Hematopoietic multipotent progenitor cell treated with erythropoietin and hydrocortisone succinate and interleukin-3 and kit ligand, for 8 days (in vitro differentiated cells): ENCODE results near the gene EYS.
"Not testable (repeated sequence)": the region's sequence is repeated elsewhere in the genome, so short reads cannot be mapped to it uniquely, and the experiment has no call there.

Experiments used
- DNase-seq: peaks from one replicate; pipeline ENCODE4 v3.0.0-alpha.2; 2015

Gene EYS

GRCh38 chr6:63800386-63800785, 1906.6 kb downstream of the EYS start:
- not testable (repeated sequence) for DNase-seq

GRCh38 chr6:63799813-63800212, 1907.2 kb downstream of the EYS start:
- no peak for DNase-seq

DNA sequence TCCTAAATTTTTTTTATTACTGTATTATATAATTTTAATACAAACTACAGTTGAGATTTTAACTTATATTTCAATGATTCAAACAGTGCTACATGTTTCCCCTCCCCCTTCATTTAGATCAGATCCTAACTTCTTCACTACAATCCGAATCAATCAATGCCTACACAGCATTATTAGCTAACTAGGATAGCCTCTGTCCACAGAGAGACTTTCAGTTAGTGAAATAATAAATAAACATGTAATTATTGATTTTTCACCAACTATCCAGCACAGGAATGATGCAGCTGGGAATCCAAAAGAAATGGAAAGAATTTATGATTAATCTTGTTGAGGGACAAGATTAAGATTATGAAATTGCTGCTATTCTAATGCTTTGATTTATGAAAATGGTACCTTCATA, 1907.7 kb downstream of the EYS start:
- DNase-seq, result no peak

DNA sequence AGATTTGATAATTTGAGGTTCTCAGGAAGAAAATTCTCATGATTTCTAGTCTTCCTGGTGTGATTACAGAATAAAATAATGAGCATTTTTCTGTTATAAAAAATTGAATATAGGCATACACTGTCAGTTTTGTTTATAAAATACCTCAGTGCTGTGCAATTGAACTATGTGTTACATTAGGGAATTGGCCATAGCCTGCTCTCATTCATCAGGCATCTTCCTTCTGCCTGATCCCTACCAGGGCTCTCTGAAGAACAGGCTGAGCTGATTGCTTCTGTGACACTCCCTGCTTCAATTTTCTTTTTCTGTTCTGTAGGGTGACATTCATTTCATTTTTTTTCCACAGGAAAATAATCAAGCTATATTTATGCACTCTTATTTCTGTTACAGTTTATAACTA, 1908.6 kb downstream of the EYS start:
- DNase-seq, result no peak

GRCh38 chr6:63797721-63798120, 1909.3 kb downstream of the EYS start:
- DNase-seq, result no peak

- no peak for DNase-seq
Observed at GRCh38 chr6:63795826-63796225, 1911.2 kb downstream of the EYS start.

DNA sequence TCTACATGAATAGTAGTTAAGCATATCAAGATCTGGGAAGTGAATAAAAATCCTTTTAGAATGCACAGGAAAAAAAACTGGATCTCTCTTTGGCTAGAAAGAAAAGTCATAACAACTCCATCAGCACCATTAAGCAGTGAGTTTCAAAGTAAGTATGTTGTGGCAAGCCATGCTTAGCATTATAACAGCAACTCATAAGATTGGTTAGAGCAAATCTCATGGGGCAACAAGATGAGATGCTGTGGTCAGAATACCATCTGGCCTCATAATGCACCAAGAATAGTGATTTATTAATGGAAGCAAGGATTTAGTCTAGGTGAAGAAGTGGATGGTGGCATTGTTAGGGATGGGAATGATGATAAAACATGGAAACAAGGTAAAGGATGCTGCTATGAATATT, 1912.0 kb downstream of the EYS start:
- no peak for DNase-seq

DNA sequence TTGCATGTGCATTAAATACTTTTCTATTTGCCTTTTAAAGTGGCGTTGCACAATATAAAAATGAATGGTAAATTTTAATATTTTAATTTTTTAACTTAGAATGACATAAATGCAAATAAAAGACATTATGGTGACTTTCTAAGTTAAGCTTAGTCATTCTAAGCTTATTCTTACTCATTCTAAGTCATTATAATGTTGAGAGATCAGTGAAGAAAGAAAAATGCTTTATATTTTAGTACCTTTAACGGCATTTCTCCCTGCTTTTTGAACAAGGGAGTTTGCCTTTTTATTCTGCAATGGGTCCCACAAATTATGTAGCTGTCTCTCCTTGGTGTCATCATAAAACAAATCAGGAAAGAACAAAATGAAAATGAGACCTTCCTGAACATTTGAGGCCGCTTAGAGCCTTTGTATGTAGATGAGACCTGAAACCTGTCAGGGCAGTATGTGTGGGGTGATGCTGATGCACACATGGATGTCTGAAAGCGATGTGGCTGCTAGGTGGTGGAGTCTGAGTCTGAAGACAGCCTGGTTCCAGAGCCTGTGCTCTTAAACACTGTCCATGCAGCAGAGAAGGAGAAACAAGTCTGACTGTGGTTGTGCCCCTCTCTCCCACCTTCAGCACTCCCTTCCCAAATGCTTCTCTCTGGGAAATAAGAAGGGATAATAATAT, 1913.4 kb downstream of the EYS start:
- no peak for DNase-seq

DNA sequence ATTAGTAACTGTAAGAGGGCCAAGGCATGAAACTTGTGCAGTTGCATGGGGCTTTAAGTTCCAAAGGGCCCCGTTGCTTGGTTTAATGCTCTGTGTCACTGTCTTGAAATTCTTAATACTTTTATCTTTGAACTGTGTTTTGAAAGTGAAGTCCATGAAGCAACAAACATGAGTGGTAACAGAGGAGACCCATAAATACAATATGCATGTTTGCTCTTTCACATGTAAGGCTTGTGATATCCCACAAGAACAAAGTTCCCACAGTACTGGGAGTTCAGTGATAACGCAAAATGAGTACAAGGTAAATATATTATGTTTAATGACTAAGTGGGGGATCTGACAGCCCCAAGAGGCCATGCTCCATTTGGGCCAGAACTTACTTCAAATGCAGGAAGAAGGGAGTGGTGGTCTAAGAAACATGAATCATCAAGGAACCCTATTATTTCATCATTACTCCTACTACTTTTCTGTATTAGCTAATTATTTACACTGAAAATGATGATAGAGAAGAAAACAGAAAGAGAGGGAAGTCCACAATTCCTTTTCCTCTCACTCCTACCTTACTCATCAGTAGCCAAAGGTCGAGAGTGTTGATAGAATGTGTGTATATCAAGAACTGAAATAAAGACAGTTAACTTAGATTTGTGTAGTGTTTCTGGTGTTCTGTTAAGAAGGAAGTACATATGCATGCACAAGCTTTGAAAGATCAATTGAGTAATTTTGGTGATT, 1914.1 kb downstream of the EYS start:
- DNase-seq, result no peak

GRCh38 chr6:63790334-63790733, 1916.7 kb downstream of the EYS start:
- no peak for DNase-seq

DNA sequence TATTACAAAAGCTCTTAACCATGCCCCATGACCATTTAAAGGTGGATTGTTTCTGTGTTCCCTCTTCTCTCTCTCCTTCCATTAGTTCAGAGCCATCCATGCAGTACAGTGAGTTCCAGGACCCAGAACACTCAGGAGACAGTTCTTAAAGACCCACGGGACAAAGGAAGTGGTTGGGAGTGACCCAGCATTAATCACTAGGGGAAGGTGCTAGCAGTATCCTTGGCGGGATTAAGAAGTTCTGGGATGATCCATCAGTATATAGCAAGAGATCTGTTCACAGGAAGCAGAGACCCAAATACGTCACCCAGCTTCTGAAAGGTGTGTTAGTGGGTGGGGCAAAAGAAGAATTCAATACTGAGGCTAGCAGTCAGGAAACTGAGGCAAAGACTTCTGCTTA, 1917.3 kb downstream of the EYS start:
- no peak for DNase-seq

- DNase-seq, result no peak
Observed at GRCh38 chr6:63788569-63788968, 1918.5 kb downstream of the EYS start.

- no peak for DNase-seq
Observed at GRCh38 chr6:63787021-63787420, 1920.0 kb downstream of the EYS start.

DNA sequence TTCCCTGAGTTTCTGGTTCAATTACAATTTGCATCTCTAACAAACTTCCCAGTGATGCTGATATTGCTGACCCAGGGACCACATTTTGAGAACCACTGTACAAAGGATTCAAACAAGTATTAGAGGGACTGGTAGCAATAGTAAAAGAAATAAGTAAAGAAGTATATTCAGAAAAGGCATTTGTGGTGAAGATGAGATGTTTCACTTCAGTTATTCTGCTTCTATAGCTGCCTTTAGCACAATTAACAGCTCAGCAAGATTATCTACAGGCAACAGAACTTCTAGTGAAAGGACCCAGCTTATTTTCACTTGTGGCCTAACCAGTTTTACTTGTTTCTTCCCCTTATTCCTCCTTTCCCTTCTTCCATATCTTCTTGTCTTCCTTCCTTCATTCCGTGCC, 1922.0 kb downstream of the EYS start:
- DNase-seq, result no peak

DNA sequence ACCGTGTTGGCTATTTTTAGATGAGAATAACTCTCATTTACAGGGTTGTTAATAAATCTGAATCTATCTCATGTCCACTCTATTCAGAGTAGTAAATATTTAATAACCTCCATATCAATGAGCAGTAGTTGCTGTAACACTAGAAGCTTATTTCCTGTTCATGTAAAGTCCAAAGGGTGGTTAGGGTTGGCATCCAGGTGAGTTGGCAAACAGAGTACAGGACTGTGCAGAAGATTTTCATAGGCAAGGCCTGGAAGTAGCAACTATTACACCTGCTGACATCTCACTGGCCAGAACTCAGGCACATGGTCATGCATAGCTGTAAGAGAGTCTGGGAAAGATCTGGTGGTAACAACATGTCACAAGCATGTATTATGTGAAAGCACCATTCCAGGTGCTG, 1923.9 kb downstream of the EYS start:
- DNase-seq, result no peak

DNA sequence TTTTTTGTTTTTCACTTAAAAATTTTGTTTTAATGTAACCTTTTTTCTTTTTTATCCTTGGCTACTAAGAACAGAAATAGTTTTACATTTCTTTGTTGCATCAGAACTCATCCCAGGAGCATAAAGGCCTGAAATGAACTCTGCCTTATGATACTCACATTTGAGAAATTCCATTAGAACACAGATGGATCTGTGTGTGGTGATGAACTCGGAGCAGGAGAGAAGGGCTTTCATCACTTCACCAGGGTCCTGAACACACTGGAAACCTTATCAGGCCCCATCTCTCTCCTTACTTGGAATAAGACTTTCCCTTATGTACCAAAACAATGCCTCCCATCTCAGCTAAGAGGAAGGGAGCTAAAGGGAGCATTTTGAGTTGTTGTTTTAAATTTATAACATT, 1932.1 kb downstream of the EYS start:
- no peak for DNase-seq

GRCh38 chr6:63773200-63773599, 1933.8 kb downstream of the EYS start:
- no peak for DNase-seq

DNA sequence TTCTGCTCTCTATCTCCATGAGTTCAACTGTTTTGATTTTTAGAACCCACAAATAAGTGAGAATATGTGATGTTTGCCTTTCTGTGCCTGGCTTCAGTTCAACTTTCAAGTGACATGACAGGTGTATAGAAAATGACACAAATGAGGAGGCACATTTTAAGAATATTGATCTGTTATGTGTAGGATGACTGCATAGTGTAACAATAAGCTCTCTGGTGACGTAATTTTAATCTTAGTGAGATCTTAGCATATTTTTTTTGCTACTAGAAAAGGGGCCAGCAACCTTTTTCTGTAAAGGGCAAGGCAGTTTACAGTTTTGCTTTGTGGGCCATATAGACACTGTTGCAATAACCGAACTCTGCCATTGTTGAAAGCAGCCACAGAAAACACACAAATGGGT, 1941.2 kb downstream of the EYS start:
- DNase-seq, result no peak

- peak; percentile 70 for DNase-seq
Observed at GRCh38 chr6:63764318-63764916, 1942.6 kb downstream of the EYS start.

DNA sequence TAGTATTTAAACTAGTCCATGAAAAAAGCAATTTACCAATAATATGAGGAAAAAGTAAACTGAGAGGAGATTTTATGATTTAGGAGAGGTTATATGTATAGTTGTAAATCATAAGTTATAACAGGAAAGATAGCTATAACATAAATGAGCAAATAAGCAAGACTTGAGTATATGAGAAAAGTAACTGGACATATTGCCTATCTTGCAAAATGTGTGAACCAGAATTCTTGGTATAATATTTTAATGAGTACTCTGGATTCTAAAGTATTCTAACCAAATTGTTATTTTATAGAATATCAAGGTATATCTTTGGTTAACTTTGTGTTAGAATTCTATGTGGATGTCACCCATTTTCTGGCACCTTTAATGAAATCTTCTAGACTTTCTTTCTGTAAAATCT, 1946.8 kb downstream of the EYS start:
- no peak for DNase-seq

- no peak for DNase-seq
Observed at GRCh38 chr6:63759605-63760105, 1947.4 kb downstream of the EYS start.

GRCh38 chr6:63757826-63758225, 1949.2 kb downstream of the EYS start:
- DNase-seq, result no peak

DNA sequence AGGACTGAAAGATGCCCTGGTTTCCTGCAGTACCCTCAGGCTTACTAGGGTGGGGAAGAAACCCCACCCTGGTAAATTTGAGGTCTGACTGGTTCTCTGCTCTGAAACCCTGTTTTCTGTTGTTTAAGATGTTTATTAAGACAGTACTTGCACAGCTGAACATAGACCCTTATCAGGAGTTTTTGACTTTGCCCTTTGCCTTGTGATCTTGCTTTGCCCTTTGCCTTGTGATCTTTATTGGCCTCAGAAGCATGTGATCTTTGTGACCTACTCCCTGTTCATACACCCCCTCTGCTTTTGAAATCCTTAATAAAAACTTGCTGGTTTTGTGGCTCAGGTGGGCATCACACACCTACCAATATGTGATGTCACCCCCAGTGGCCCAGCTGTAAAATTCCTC, 1949.8 kb downstream of the EYS start:
- not testable (repeated sequence) for DNase-seq

- DNase-seq, result no peak
Observed at GRCh38 chr6:63750400-63750799, 1956.6 kb downstream of the EYS start.
